PFSK-1 (cell line): ENCODE measurements around the gene TTC19.

ENCODE experiments used
- FOXP2 ChIP-seq: optimal IDR thresholded peaks from 2 replicates; pipeline ENCODE3; 2011; ENCODE audit warnings: borderline replicate concordance, control low read depth, inconsistent platforms; ENCODE audit not compliant: insufficient read depth; ENCODE audit errors: extremely low read length, extremely low read depth
- POLR2AphosphoS5 ChIP-seq: IDR thresholded peaks from 2 replicates; pipeline ENCODE4 v1.6.1; 2012; ENCODE audit warnings: low read depth, mild to moderate bottlenecking, control low read depth, low read length, moderate library complexity
- REST ChIP-seq, 2 experiments: IDR thresholded peaks; 2 replicates each; pipeline versions ENCODE4 v1.6.1 to v1.8.0; 2011 to 2012; ENCODE audit warnings: low read depth in 2 of 2, low read length in 2 of 2, control low read depth in 1 of 2, inconsistent platforms in 1 of 2, mild to moderate bottlenecking in 1 of 2, moderate library complexity in 1 of 2; ENCODE audit not compliant: insufficient read depth in 1 of 2
- SIN3A ChIP-seq: IDR thresholded peaks from 2 replicates; pipeline ENCODE4 v1.6.1; 2012; ENCODE audit warnings: mild to moderate bottlenecking, low read length, moderate library complexity, borderline replicate concordance; ENCODE audit not compliant: insufficient read depth
- TAF1 ChIP-seq: IDR thresholded peaks from 2 replicates; pipeline ENCODE4 v1.6.1; 2012; ENCODE audit warnings: low read length, control low read depth, borderline replicate concordance; ENCODE audit not compliant: insufficient read depth

Gene TTC19

GRCh38 chr17:16013943-16014407 is 14.4 kb downstream of the TTC19 start:
- TF ChIP-seq TAF1, result no peak
- TF ChIP-seq POLR2AphosphoS5, result no peak; the same call in 1 of the 2 replicates
- TF ChIP-seq SIN3A, result no peak
- TF ChIP-seq FOXP2, result no peak
- no peak for TF ChIP-seq REST (IDR thresholded peaks at IDR 0.05; ENCODE audit: insufficient read depth in 1 of 2, low read depth in 2 of 2, low read length in 2 of 2)

- TF ChIP-seq REST (IDR thresholded peaks at IDR 0.05; ENCODE audit: insufficient read depth in 1 of 2, low read depth in 2 of 2, low read length in 2 of 2) (no peak), TAF1 (no peak), SIN3A (no peak), POLR2AphosphoS5 (no peak), FOXP2 (no peak)
These were observed 19.7 kb downstream of the TTC19 start for GRCh38 chr17:16019347-16019746.

- TF ChIP-seq REST (IDR thresholded peaks at IDR 0.05; ENCODE audit: insufficient read depth in 1 of 2, low read depth in 2 of 2, low read length in 2 of 2) (no peak), SIN3A (no peak), FOXP2 (no peak), TAF1 (no peak), POLR2AphosphoS5 (no peak)
These were observed 24.3 kb downstream of the TTC19 start for GRCh38 chr17:16023881-16024280.

GRCh38 chr17:16025202-16025601 is 25.6 kb downstream of the TTC19 start:
- no peak for TF ChIP-seq SIN3A
- TF ChIP-seq POLR2AphosphoS5, result no peak
- TF ChIP-seq TAF1, result no peak
- no peak for TF ChIP-seq FOXP2
- TF ChIP-seq REST (IDR thresholded peaks at IDR 0.05; ENCODE audit: insufficient read depth in 1 of 2, low read depth in 2 of 2, low read length in 2 of 2), result no peak

- no peak for TF ChIP-seq FOXP2
- peak; percentile 7; the same call in 1 of the 2 replicates for TF ChIP-seq POLR2AphosphoS5
- TF ChIP-seq REST (IDR thresholded peaks at IDR 0.05; ENCODE audit: insufficient read depth in 1 of 2, low read depth in 2 of 2, low read length in 2 of 2), result no peak
These were observed 27.3 kb downstream of the TTC19 start for GRCh38 chr17:16026895-16027294.
